T-helper 1 cell treated with Interleukin-12 subunit alpha and Interleukin-12 subunit beta and Interleukin-4 antibody, amounts not matched to agents 30 ng/mL and 1 ng/mL, for 36 hours (primary cell): ENCODE data around the gene NAALADL2. TPM values are rescaled to one million over a fixed set of nuclear protein-coding genes. Genes with fewer than 3 reads are reported as not detected.
"Not testable (repeated sequence)": the region's sequence is repeated elsewhere in the genome, so short reads cannot be mapped to it uniquely, and the experiment has no call there.

Source experiments
- intact Hi-C: fragments of 100-400 bp; cut with micrococcal nuclease; formaldehyde crosslinking; loops from one replicate; pipeline ENCODE4 v1.15.1; 2024
- total RNA-seq: library from RNA; stranded (reverse); gene quantifications from 2 replicates; pipeline ENCODE4 v1.2.3, GENCODE V29; 2022

Gene NAALADL2
- total RNA-seq, 1 donor from 2014 or later: not detected

- intact Hi-C loops: no loop called here
Measured at GRCh38 chr3:175826759-175827158, 967.6 kb downstream of the NAALADL2 start.

DNA sequence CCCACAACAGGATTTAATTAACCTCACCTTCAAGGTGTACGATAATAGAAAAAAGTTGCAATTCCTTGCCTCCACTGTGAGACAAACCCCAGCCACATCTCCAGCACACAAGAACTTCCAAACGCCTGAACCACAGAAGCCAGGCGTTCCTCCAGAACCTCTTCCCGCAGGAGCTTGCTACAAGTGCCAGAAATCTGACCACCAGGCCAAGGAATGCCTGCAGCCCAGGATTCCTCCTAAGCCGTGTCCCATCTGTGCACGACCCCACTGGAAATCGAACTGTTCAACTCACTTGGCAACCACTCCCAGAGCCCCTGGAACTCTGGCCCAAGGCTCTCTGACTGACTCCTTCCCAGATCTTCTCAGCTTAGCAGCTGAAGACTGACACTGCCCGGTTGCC lies 970.7 kb downstream of the NAALADL2 start:
- intact Hi-C loops: not testable (repeated sequence)

GRCh38 chr3:175835763-175836162 lies 976.6 kb downstream of the NAALADL2 start:
- intact Hi-C loops: not testable (repeated sequence)

DNA sequence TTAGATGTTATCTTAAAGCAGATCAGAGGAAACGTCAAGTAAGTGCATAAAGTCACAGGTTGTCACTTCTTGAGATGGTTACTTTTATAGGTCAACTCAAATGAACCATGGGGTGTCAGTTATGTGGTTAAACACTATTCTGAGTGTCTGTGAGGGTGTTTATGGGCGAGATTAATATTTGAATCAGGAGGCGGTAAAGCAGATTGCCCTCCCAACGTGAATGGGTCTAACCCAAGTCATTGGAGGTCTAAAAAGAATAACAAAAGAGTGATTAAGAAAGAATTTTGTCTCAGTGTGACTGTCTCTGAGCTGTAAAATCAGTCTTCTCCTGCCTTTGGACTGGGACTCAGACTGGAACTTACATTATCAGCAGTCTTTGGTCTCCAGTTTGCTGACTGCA lies 977.5 kb downstream of the NAALADL2 start:
- intact Hi-C loops: no loop called here

DNA sequence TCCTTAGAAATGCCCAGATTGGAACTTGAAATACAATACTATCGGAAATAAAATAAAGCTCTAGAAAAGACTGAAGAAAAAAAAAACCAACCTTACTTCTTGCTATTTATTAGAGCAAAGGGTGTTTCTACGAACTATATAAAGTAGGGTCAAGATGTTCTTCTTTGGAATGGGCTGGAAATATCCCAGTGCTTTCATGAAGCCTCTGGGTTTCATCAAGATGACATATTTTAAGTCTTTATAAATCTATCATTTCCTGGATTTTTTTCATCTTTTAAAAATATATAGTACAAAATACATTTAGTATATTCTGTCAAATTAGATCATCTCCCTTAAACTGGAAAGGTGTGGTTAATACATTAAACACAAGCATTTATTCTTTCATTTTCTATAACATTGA lies 978.8 kb downstream of the NAALADL2 start:
- intact Hi-C loops: no loop called here

- intact Hi-C loops: no loop called here
Measured at GRCh38 chr3:175839366-175840005, 980.4 kb downstream of the NAALADL2 start.

DNA sequence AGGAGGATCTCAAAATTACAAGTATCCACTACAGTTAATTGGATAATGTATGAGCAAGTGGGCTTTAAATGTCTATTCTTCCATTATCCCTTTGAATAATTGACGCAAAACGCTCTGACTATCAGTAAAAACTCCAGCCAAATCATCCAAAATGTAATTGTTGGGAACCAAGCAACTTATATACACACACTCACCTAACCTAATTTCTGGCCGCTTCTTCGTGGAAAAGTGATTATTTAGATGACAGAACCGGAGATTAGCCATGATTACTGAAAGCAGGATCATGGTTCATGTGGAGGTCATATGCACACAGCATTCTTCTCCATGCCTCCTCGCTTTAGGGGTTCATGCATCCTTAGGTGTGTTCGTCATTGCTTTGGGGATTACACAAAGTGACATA lies 992.4 kb downstream of the NAALADL2 start:
- intact Hi-C loops: no loop called here

DNA sequence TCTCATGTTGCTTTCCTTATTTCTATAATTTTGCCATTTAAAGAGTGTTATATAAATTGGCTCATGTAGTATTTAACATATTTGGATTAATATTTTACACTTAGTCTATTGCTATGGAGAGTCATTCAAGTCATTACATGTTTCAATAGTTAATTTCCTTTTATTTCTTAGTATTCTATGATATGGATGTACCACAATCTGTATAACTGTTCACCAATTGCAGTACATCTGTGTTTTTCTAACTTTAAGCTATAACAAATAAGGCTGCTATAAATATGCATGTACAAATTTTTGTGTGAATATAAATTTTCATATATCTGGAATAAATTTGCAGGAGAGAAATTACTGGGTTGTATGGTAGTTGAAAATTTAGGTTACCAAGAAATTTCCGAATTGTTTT lies 993.4 kb downstream of the NAALADL2 start:
- intact Hi-C loops: no loop called here

DNA sequence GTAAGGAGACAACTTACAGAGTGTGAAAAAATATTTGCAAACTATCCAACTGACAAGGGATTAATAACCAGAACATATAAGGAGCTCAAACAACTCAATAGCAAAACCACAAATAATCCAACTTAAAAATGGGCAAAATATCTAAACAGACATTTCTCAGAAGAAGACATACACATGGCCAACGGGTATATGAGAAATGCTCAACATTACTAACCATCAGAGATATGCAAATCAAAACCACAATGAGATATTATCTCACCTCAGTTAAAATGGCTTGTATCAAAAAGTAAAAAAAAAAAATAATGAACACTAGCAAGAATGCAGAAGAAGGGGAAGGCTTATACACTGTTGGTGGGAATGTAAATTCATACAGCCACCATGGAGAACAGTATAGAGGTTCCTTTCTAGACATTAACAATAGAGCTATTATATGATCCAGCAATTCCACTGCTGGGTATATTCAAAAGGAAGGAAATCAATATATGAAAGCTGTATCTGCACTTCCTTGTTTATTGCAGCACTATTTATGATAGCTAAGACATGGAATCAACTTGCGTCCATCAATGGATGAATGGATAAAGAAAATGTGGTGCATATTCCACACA lies 998.6 kb downstream of the NAALADL2 start:
- intact Hi-C loops: no loop called here
